ENCODE measurements around the gene DLL3.
A peak's percentile ranks its signal among the peaks of the same experiment; 100 is the strongest.

DLL3 gene

DNA sequence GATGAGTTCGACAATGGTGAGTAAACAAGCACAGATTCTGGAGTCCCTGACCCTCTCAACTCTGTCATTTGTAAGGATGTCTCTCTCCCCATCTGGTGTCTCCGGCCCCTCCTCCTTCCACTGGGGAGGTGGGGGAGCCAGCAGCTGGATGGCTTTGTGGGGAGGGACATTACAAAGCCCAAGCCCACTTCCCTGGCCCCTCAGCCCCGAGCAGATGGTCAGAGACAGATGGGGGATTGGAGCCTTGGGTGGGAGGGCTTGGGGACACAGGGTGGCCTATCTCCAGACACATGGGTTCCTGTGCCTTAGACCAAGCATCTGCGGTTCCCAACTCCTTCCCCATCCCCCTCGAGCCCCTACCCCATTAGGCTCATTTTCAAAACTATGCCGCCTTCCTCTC, 15.6 kb upstream of the DLL3 start:
- DNase-seq, result no peak

- no peak for DNase-seq
These were observed 9.0 kb upstream of the DLL3 start for GRCh38 chr19:39489756-39490155.

DNA sequence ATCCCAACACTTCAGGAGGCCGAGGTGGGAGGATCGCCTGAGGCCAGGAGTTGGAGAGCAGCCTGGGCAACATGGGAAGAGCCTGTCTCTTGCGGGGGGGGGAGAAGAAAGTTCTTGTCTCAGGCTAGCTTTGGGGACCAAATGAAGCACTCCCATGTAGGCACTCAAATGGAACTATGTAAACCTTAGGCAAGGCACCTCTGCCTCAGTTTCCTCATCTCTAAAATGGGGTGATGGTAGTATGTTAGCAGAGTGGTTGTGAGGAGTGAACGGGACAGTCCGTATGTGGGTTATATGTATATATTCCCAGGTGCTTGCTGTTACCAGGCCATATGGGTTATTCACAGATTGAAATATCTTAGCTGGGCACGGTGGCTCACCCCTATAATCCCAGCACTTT, 6.5 kb upstream of the DLL3 start:
- DNase-seq, result no peak

DNA sequence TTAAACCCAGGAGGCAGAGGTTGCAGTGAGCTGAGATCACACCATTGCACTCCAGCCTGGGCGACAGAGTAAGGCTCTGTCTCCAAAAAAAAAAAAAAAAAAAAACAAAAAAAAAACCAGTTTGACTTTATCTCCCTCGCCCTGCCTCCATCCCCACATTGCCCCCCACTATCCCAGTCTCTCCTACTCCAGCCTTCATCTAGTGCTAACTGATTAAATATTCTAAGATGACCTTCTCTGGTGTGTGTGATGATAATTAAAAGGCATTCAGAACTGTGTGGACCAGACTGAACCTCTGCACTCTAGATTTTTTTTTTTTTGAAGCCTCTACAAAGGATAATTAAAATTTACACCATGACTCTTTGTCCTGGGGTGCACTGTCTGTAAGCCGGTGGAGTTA, 6.0 kb upstream of the DLL3 start:
- DNase-seq, result no peak

- DNase-seq, result no peak
These were observed 4.1 kb upstream of the DLL3 start for GRCh38 chr19:39494661-39495060.

DNA sequence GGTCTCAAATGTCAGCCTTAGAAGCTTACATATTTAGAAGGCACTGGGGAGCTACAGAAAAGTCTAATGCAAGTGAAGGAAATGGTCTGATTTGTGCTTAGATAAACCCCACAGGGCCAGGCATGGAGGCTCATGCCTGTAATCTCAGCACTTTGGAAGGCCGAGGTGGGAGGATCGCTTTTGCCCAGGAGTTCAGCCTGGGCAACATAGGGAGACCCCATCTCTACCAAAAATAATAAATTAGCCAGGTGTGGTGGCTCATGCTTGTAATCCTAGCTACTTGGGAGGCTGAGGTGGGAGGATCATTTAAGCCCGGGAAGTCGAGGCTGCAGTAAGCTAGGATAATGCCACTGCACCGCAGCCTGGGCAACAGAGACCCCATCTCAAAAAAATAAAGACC, 2.7 kb upstream of the DLL3 start:
- no peak for DNase-seq

DNA sequence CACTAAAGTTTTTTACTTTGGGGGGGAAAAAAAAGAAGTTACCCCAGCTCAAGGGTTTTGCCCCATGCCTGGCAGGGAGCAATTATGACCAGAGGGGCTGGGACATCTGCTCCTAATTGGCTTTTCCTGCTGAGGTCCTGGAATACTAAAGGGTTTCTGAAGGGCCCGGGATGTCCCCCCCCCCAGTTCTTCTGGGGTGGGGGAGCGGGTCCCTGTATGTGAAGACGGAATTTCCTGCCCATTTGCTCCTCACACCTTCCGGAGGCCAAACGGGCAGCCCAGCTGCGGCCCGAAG, 1.1 kb upstream of the DLL3 start:
- no peak for DNase-seq

- DNase-seq, result peak; percentile 94
These were observed 550 bp upstream of the DLL3 start for GRCh38 chr19:39497996-39498797.

DNA sequence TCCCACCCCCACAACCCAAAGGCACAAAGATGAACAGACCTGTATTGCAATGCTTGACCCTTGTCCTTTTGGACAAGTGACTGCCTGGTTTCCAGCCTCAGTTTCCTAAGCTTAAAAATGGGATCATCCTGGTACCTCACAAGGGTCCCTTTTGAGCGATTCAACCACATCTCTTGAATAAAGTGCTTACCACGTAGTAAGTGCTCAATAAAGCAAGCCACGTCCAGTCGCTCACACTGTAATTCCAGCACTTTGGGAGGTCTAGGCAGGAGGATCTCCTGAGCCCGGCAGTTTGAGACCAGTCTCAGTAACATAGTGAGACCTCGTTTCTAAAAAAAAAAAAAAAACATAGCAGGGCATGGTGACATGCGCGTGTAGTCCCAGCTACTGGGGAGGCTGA, 1.2 kb downstream of the DLL3 start:
- no peak for DNase-seq

DNA sequence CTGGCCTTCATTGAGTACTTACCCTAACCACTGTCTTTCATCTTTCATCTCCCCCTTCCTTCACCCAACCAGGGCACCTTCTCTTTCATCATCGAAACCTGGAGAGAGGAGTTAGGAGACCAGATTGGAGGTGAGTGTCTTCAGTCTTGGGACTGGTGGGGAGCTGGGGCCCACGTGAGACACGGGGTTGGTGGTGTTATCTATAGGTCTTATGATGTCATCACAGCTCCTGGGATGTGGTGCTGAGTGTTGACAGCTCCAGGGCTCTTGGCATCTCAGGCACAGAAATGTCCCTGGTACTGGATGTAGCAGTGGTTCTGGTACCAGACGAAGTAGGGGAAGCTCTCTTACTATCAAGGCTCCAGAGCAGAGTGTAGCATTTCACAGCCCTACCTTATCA, 1.8 kb downstream of the DLL3 start:
- no peak for DNase-seq

DNA sequence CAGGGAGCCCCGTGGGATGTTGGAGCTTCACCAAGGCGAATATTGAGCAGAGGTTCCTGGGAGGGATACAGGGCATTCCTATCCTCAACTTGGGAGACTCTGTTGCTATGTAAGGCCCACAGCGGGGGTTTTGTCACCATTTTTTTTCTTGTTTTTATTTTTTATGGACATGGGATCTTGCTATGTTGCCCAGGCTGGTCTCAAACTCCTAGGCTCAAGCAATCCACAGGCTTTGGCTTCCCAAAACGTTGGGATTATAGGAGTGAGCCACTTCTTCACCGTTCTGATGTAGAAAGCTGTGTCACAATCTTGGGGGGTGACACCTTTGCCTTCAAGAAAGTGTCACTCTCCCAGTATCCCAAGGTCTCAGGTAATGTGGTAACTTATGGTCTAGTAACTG, 2.6 kb downstream of the DLL3 start:
- DNase-seq, result no peak

DNA sequence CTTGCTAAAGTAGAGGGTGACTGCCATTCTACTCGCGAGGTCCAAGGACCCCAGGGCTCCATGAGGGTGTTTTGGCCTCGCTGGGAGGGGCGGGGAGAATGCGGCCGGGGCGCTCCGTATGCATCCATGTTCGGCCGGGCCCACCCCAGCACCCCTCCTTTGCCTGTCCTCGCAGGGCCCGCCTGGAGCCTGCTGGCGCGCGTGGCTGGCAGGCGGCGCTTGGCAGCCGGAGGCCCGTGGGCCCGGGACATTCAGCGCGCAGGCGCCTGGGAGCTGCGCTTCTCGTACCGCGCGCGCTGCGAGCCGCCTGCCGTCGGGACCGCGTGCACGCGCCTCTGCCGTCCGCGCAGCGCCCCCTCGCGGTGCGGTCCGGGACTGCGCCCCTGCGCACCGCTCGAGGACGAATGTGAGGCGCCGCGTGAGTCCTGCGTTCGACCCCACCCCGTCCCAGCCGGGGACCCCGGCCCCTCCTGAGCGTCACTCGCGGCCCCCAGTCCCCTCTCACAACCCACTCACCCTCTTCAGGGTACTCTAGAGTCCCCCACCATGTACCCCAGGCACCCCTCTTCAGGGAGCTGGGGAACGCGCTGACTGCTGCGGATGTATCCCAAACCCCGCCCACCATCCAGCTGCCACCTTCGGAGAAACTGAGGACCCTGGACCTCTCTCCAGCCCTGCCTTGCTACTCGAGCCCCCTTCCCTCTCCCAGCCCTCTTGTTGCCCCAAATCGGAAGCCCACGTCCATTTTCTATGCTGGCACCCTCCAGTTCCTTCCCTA, 4.1 kb downstream of the DLL3 start:
- no peak for DNase-seq

- no peak for DNase-seq
These were observed 7.8 kb downstream of the DLL3 start for GRCh38 chr19:39506598-39506943.

- peak; percentile 90 for DNase-seq
These were observed 8.4 kb downstream of the DLL3 start for GRCh38 chr19:39506944-39507714.

DNA sequence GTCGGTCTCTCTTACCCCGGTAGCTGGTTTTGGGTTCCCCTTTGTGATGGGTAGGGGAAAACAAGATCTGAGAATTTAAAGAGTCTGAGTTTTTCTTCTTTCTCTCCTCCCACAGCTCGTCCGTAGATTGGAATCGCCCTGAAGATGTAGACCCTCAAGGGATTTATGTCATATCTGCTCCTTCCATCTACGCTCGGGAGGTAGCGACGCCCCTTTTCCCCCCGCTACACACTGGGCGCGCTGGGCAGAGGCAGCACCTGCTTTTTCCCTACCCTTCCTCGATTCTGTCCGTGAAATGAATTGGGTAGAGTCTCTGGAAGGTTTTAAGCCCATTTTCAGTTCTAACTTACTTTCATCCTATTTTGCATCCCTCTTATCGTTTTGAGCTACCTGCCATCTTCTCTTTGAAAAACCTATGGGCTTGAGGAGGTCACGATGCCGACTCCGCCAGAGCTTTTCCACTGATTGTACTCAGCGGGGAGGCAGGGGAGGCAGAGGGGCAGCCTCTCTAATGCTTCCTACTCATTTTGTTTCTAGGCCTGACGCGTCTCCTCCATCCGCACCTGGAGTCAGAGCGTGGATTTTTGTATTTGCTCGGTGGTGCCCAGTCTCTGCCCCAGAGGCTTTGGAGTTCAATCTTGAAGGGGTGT, 9.1 kb downstream of the DLL3 start:
- DNase-seq, result peak; percentile 51

- no peak for DNase-seq
These were observed 9.9 kb downstream of the DLL3 start for GRCh38 chr19:39508629-39509028.

DNA sequence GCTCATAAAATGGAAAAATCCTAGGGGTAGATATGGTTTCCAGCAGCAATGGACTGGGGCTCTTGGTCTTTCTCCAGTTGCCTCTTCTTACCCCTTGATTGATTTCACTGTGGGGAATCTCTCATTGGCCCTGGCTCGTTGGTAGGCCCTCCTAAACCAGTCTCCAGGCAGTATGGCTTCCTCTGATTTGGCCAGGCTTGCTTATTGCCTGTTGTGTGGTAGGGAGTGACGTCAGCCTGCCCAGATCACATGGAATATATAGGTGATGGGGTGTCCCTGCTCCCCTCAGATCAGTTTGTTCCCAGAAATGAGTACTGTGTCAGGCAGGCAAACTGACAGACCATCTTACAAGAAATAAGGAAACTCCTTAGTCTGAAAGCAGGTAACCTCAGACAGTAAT, 10.5 kb downstream of the DLL3 start:
- DNase-seq, result no peak

- DNase-seq, result no peak
These were observed 14.2 kb downstream of the DLL3 start for GRCh38 chr19:39512988-39513387.

GRCh38 chr19:39514840-39515550, 16.2 kb downstream of the DLL3 start, which contains the start of gene SELENOV:
TSS of gene SELENOV (plus strand) at chr19:39515139. CDS start at chr19:39515213, 74 bp downstream.
- DNase-seq, result no peak

GRCh38 chr19:39515551-39516191, 16.9 kb downstream of the DLL3 start:
- DNase-seq, result no peak

- DNase-seq, result no peak
These were observed 17.5 kb downstream of the DLL3 start for GRCh38 chr19:39516270-39516669.

GRCh38 chr19:39517432-39517831, 18.7 kb downstream of the DLL3 start:
- DNase-seq, result no peak

Measured in SHP77 treated with DMSO at 0.1 percent for 48 hours (cell line).